Measurements from ENCODE around the gene ANKLE1.

The ANKLE1 gene

GRCh38 chr19:17306285-17306714, 24.6 kb downstream of the ANKLE1 start:
- Histone ChIP-seq H3K36me3 (ENCODE audit: control insufficient read depth in 1 of 2, insufficient read depth in 2 of 2, low read length in 2 of 2) (peaks cover 0 to under 1% of the 10 kb centered on the region in 2 donors), H3K27ac (ENCODE audit: low read depth, low read length) (peak overlapping the region; percentile 95), H3K9ac (ENCODE audit: low read depth in 1 of 2, low read length in 2 of 2) (peak overlapping the region; percentile 85 to 96), H3K27me3 (ENCODE audit: control insufficient read depth in 1 of 2, insufficient read depth in 2 of 2, low read length in 2 of 2) (no peaks in the 10 kb centered on the region), H3K4me3 (ENCODE audit: low read depth in 1 of 2, low read length in 2 of 2) (peak overlapping the region; percentile 74 to 91), H3K4me1 (ENCODE audit: control insufficient read depth in 1 of 2, insufficient read depth in 2 of 2, low read length in 2 of 2) (peaks cover 24 to 41% of the 10 kb centered on the region in 2 donors), H3K9me3 (ENCODE audit: control insufficient read depth in 1 of 2, low read length in 2 of 2) (no peaks in the 10 kb centered on the region)

- H3K9ac ChIP-seq (ENCODE audit: low read depth in 1 of 2, low read length in 2 of 2): no peak overlapping the region
- no peaks in the 10 kb centered on the region for H3K27me3 ChIP-seq (ENCODE audit: control insufficient read depth in 1 of 2, insufficient read depth in 2 of 2, low read length in 2 of 2)
- no peak overlapping the region for H3K4me3 ChIP-seq (ENCODE audit: low read depth in 1 of 2, low read length in 2 of 2)
- no peaks in the 10 kb centered on the region for H3K9me3 ChIP-seq (ENCODE audit: control insufficient read depth in 1 of 2, low read length in 2 of 2)
- H3K27ac ChIP-seq (ENCODE audit: low read depth, low read length): no peak overlapping the region
- peaks cover 24 to 35% of the 10 kb centered on the region in 2 donors for H3K4me1 ChIP-seq (ENCODE audit: control insufficient read depth in 1 of 2, insufficient read depth in 2 of 2, low read length in 2 of 2)
- peaks cover 2 to 10% of the 10 kb centered on the region in 2 donors for H3K36me3 ChIP-seq (ENCODE audit: control insufficient read depth in 1 of 2, insufficient read depth in 2 of 2, low read length in 2 of 2)
These were observed 26.2 kb downstream of the ANKLE1 start for GRCh38 chr19:17307876-17308377.

GRCh38 chr19:17309198-17309964, 27.7 kb downstream of the ANKLE1 start, which contains the start of gene DDA1:
TSS of gene DDA1 (plus strand) at chr19:17309563. CDS start at chr19:17309655, 92 bp downstream.
- Histone ChIP-seq H3K4me3 (ENCODE audit: low read depth in 1 of 2, low read length in 2 of 2) (peak within 1 kb of the TSS; percentile 91 to 98), H3K27ac (ENCODE audit: low read depth, low read length) (peak within 1 kb of the TSS; percentile 36), H3K36me3 (ENCODE audit: control insufficient read depth in 1 of 2, insufficient read depth in 2 of 2, low read length in 2 of 2) (peaks cover 9 to 19% of the 10 kb centered on the region in 2 donors), H3K9me3 (ENCODE audit: control insufficient read depth in 1 of 2, low read length in 2 of 2) (no peaks in the 10 kb centered on the region), H3K27me3 (ENCODE audit: control insufficient read depth in 1 of 2, insufficient read depth in 2 of 2, low read length in 2 of 2) (no peaks in the 10 kb centered on the region), H3K9ac (ENCODE audit: low read depth in 1 of 2, low read length in 2 of 2) (peak within 1 kb of the TSS; percentile 79 to 90), H3K4me1 (ENCODE audit: control insufficient read depth in 1 of 2, insufficient read depth in 2 of 2, low read length in 2 of 2) (peaks cover 16 to 25% of the 10 kb centered on the region in 2 donors)

GRCh38 chr19:17309965-17310461, 28.3 kb downstream of the ANKLE1 start:
- Histone ChIP-seq H3K4me1 (ENCODE audit: control insufficient read depth in 1 of 2, insufficient read depth in 2 of 2, low read length in 2 of 2) (peaks cover 11 to 22% of the 10 kb centered on the region in 2 donors), H3K9me3 (ENCODE audit: control insufficient read depth in 1 of 2, low read length in 2 of 2) (no peaks in the 10 kb centered on the region), H3K36me3 (ENCODE audit: control insufficient read depth in 1 of 2, insufficient read depth in 2 of 2, low read length in 2 of 2) (peaks cover 14 to 23% of the 10 kb centered on the region in 2 donors), H3K4me3 (ENCODE audit: low read depth in 1 of 2, low read length in 2 of 2) (peak overlapping the region; percentile 91 to 98), H3K9ac (ENCODE audit: low read depth in 1 of 2, low read length in 2 of 2) (peak overlapping the region; percentile 79 to 90), H3K27me3 (ENCODE audit: control insufficient read depth in 1 of 2, insufficient read depth in 2 of 2, low read length in 2 of 2) (no peaks in the 10 kb centered on the region), H3K27ac (ENCODE audit: low read depth, low read length) (peak overlapping the region; percentile 36)

GRCh38 chr19:17311455-17312188, 29.9 kb downstream of the ANKLE1 start:
- Histone ChIP-seq H3K27ac (ENCODE audit: low read depth, low read length) (no peak overlapping the region), H3K9ac (ENCODE audit: low read depth in 1 of 2, low read length in 2 of 2) (no peak overlapping the region), H3K9me3 (ENCODE audit: control insufficient read depth in 1 of 2, low read length in 2 of 2) (no peaks in the 10 kb centered on the region), H3K27me3 (ENCODE audit: control insufficient read depth in 1 of 2, insufficient read depth in 2 of 2, low read length in 2 of 2) (no peaks in the 10 kb centered on the region), H3K4me3 (ENCODE audit: low read depth in 1 of 2, low read length in 2 of 2) (no peak overlapping the region), H3K4me1 (ENCODE audit: control insufficient read depth in 1 of 2, insufficient read depth in 2 of 2, low read length in 2 of 2) (peaks cover 8 to 13% of the 10 kb centered on the region in 2 donors), H3K36me3 (ENCODE audit: control insufficient read depth in 1 of 2, insufficient read depth in 2 of 2, low read length in 2 of 2) (peaks cover 22 to 31% of the 10 kb centered on the region in 2 donors)

GRCh38 chr19:17312189-17313113, 30.8 kb downstream of the ANKLE1 start:
- Histone ChIP-seq H3K9me3 (ENCODE audit: control insufficient read depth in 1 of 2, low read length in 2 of 2) (no peaks in the 10 kb centered on the region), H3K36me3 (ENCODE audit: control insufficient read depth in 1 of 2, insufficient read depth in 2 of 2, low read length in 2 of 2) (peaks cover 22 to 31% of the 10 kb centered on the region in 2 donors), H3K27ac (ENCODE audit: low read depth, low read length) (no peak overlapping the region), H3K4me3 (ENCODE audit: low read depth in 1 of 2, low read length in 2 of 2) (no peak overlapping the region), H3K9ac (ENCODE audit: low read depth in 1 of 2, low read length in 2 of 2) (no peak overlapping the region), H3K27me3 (ENCODE audit: control insufficient read depth in 1 of 2, insufficient read depth in 2 of 2, low read length in 2 of 2) (no peaks in the 10 kb centered on the region), H3K4me1 (ENCODE audit: control insufficient read depth in 1 of 2, insufficient read depth in 2 of 2, low read length in 2 of 2) (peaks cover 8 to 12% of the 10 kb centered on the region in 2 donors)

GRCh38 chr19:17314007-17314593, 32.4 kb downstream of the ANKLE1 start:
- Histone ChIP-seq H3K27me3 (ENCODE audit: control insufficient read depth in 1 of 2, insufficient read depth in 2 of 2, low read length in 2 of 2) (no peaks in the 10 kb centered on the region), H3K36me3 (ENCODE audit: control insufficient read depth in 1 of 2, insufficient read depth in 2 of 2, low read length in 2 of 2) (peaks cover 24 to 31% of the 10 kb centered on the region in 2 donors), H3K4me1 (ENCODE audit: control insufficient read depth in 1 of 2, insufficient read depth in 2 of 2, low read length in 2 of 2) (peaks cover 8 to 12% of the 10 kb centered on the region in 2 donors), H3K9ac (ENCODE audit: low read depth in 1 of 2, low read length in 2 of 2) (no peak overlapping the region), H3K9me3 (ENCODE audit: control insufficient read depth in 1 of 2, low read length in 2 of 2) (no peaks in the 10 kb centered on the region), H3K4me3 (ENCODE audit: low read depth in 1 of 2, low read length in 2 of 2) (no peak overlapping the region), H3K27ac (ENCODE audit: low read depth, low read length) (no peak overlapping the region)

- peaks cover 42 to 45% of the 10 kb centered on the region in 2 donors for H3K36me3 ChIP-seq (ENCODE audit: control insufficient read depth in 1 of 2, insufficient read depth in 2 of 2, low read length in 2 of 2)
- H3K27ac ChIP-seq (ENCODE audit: low read depth, low read length): no peak overlapping the region
- H3K27me3 ChIP-seq (ENCODE audit: control insufficient read depth in 1 of 2, insufficient read depth in 2 of 2, low read length in 2 of 2): no peaks in the 10 kb centered on the region
- H3K4me3 ChIP-seq (ENCODE audit: low read depth in 1 of 2, low read length in 2 of 2): no peak overlapping the region
- H3K9me3 ChIP-seq (ENCODE audit: control insufficient read depth in 1 of 2, low read length in 2 of 2): no peaks in the 10 kb centered on the region
- H3K4me1 ChIP-seq (ENCODE audit: control insufficient read depth in 1 of 2, insufficient read depth in 2 of 2, low read length in 2 of 2): peaks cover 0 to 3% of the 10 kb centered on the region in 2 donors
- H3K9ac ChIP-seq (ENCODE audit: low read depth in 1 of 2, low read length in 2 of 2): no peak overlapping the region
These were observed 37.3 kb downstream of the ANKLE1 start for GRCh38 chr19:17318966-17319365.

Data from duodenal mucosa (tissue), 2 donors.